ENCODE data around the gene B2M. TPM values are rescaled to one million over a fixed set of nuclear protein-coding genes. Genes with fewer than 3 reads are reported as not detected.
A peak's percentile ranks its signal among the peaks of the same experiment; 100 is the strongest.

Gene B2M
- total and polyA plus RNA-seq, 2 of the 13 experiments (the other 11 are each of a cell fraction or from before 2014, with no cell fraction given), result 784 to 857 TPM

DNA sequence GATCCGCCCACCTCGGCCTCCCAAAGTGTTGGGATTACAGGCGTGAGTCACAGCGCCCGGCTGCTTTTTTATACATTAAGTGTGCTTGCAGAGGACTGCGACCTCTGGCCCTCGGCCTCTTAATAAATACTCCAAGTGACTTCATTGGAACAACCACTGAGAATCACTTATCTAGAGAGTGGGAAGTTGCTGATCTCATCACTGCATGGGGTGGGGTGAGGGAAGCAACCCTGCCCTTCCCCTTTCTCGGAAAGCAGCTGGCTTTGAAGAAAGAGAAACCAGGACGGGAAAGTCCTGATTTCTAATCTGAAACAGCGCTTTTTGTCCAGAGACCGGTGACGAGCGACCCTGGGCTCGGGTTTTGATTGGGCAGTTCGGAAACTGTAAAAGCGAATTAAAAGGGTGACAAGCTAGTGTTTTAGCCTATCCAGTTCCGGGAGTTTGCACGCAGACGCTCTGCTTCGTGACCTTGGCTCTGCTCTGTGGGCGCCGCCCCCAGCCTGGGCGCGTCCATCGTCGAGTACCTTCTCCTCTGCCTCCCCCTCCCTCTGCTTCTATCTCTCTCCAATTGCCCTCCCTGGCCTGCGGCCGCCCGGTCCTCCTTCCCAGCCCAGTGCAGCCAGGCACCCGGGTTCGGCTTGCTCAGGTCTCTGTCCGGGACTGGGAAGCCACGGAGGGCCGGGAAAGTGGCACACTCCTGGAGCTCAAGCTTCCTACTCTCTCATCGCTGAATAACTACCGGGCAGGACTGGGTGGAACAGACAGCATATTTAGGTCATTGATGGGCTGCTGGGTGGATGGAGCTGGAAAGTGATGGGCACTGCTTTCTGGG is 17.5 kb downstream of the B2M start (continued):
- 0 out of 2 replicates have a peak, but pooled peaks have one; percentile 24 for TF ChIP-seq IRF1 (CRISPR knock-in tag; IDR thresholded peaks at IDR 0.05; ENCODE audit: low read depth)
- 0 out of 2 replicates have a peak, but pooled peaks have one; percentile 54 for TF ChIP-seq HIVEP1 (CRISPR knock-in tag; IDR thresholded peaks at IDR 0.05)
- TF ChIP-seq ZNF567 (CRISPR knock-in tag; IDR thresholded peaks at IDR 0.05; ENCODE audit: borderline replicate concordance), result no peak
- TF ChIP-seq ATF7-NPFF (CRISPR knock-in tag; IDR thresholded peaks at IDR 0.05; ENCODE audit: low read depth), result peak; percentile 38; the same call in 1 of the 2 replicates
- TF ChIP-seq WIZ (CRISPR knock-in tag; IDR thresholded peaks at IDR 0.05), result no peak
- peak; percentile 67 for TF ChIP-seq SALL2 (CRISPR knock-in tag; IDR thresholded peaks at IDR 0.05)
- peak; percentile 62; the same call in 1 of the 2 replicates for TF ChIP-seq RXRA (CRISPR knock-in tag; IDR thresholded peaks at IDR 0.05)
- TF ChIP-seq MYPOP (CRISPR knock-in tag; IDR thresholded peaks at IDR 0.05), result peak; percentile 68; the same call in 1 of the 2 replicates
- no peak; the same call in 1 of the 2 replicates for TF ChIP-seq ARHGAP35 (CRISPR knock-in tag; IDR thresholded peaks at IDR 0.05; ENCODE audit: borderline replicate concordance)
- no peak for TF ChIP-seq ZNF709 (CRISPR knock-in tag; IDR thresholded peaks at IDR 0.05)
- peak; percentile 56 for TF ChIP-seq AGO2 (optimal IDR thresholded peaks at IDR 0.05; ENCODE audit: low read depth, low read length)
- TF ChIP-seq NRL (CRISPR knock-in tag; IDR thresholded peaks at IDR 0.05; ENCODE audit: borderline replicate concordance), result peak; percentile 62
- TF ChIP-seq, protein P1, sequence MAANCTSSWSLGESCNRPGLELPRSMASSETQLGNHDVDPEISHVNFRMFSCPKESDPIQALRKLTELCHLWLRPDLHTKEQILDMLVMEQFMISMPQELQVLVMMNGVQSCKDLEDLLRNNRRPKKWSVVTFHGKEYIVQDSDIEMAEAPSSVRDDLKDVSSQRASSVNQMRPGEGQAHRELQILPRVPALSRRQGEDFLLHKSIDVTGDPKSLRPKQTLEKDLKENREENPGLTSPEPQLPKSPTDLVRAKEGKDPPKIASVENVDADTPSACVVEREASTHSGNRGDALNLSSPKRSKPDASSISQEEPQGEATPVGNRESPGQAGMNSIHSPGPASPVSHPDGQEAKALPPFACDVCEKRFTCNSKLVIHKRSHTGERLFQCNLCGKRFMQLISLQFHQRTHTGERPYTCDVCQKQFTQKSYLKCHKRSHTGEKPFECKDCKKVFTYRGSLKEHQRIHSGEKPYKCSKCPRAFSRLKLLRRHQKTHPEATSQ (CRISPR knock-in tag; IDR thresholded peaks at IDR 0.05; ENCODE audit: borderline replicate concordance), result peak; percentile 76; the same call in 1 of the 2 replicates
- peak; percentile 48 for TF ChIP-seq SP5 (CRISPR knock-in tag; IDR thresholded peaks at IDR 0.05; ENCODE audit: borderline replicate concordance, low read depth)
- TF ChIP-seq, protein P2, sequence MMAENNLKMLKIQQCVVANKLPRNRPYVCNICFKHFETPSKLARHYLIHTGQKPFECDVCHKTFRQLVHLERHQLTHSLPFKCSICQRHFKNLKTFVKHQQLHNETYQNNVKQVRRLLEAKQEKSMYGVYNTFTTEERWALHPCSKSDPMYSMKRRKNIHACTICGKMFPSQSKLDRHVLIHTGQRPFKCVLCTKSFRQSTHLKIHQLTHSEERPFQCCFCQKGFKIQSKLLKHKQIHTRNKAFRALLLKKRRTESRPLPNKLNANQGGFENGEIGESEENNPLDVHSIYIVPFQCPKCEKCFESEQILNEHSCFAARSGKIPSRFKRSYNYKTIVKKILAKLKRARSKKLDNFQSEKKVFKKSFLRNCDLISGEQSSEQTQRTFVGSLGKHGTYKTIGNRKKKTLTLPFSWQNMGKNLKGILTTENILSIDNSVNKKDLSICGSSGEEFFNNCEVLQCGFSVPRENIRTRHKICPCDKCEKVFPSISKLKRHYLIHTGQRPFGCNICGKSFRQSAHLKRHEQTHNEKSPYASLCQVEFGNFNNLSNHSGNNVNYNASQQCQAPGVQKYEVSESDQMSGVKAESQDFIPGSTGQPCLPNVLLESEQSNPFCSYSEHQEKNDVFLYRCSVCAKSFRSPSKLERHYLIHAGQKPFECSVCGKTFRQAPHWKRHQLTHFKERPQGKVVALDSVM (CRISPR knock-in tag; IDR thresholded peaks at IDR 0.05), result peak; percentile 92
- no peak for TF ChIP-seq NR2F6 (IDR thresholded peaks at IDR 0.05)
- TF ChIP-seq NR2F6 (CRISPR knock-in tag; IDR thresholded peaks at IDR 0.05), result peak; percentile 76
- no peak for TF ChIP-seq ZNF510 (CRISPR knock-in tag; IDR thresholded peaks at IDR 0.05; ENCODE audit: low read depth)
- TF ChIP-seq USF2 (IDR thresholded peaks at IDR 0.05; ENCODE audit: low read depth, low read length), result no peak
- peak; percentile 37; the same call in 1 of the 2 replicates for TF ChIP-seq USF2 (CRISPR knock-in tag; IDR thresholded peaks at IDR 0.05; ENCODE audit: borderline replicate concordance)
- peak; percentile 90; the same call in 1 of the 2 replicates for TF ChIP-seq NFKB2 (CRISPR knock-in tag; IDR thresholded peaks at IDR 0.05; ENCODE audit: borderline replicate concordance)
